ENCODE data around the gene PAH. TPM values are rescaled to one million over a fixed set of nuclear protein-coding genes. Genes with fewer than 3 reads are reported as not detected.

Gene PAH
- total and polyA plus RNA-seq, 2 of the 13 experiments (the other 11 are each of a cell fraction or from before 2014, with no cell fraction given) = 192 to 451 TPM

- TF ChIP-seq ARID5B (CRISPR knock-in tag; IDR thresholded peaks at IDR 0.05) (peak; percentile 99), MEF2D (CRISPR knock-in tag; IDR thresholded peaks at IDR 0.05) (peak; percentile 81), ZNF580 (CRISPR knock-in tag; IDR thresholded peaks at IDR 0.05; ENCODE audit: borderline replicate concordance, low read depth) (0 out of 2 replicates have a peak, but pooled peaks have one; percentile 46), PRDM10 (CRISPR knock-in tag; IDR thresholded peaks at IDR 0.05; ENCODE audit: low read depth) (peak; percentile 45; the same call in 1 of the 2 replicates), PHF5A (CRISPR knock-in tag; IDR thresholded peaks at IDR 0.05; ENCODE audit: low read depth, unreplicated experiment) (peak; percentile 70), ZNF589 (CRISPR knock-in tag; conservative IDR thresholded peaks at IDR 0.05) (no peak), SMARCE1 (IDR thresholded peaks at IDR 0.05; ENCODE audit: borderline replicate concordance) (no peak), KAT8 (CRISPR knock-in tag; IDR thresholded peaks at IDR 0.05) (peak; percentile 87), FOSL1 (CRISPR knock-in tag; IDR thresholded peaks at IDR 0.05; ENCODE audit: borderline replicate concordance) (0 out of 2 replicates have a peak, but pooled peaks have one; percentile 25), KDM6A (CRISPR knock-in tag; IDR thresholded peaks at IDR 0.05; ENCODE audit: low read depth) (peak; percentile 85), ZNF136 (CRISPR knock-in tag; IDR thresholded peaks at IDR 0.05; ENCODE audit: low read depth) (no peak), MED13 (CRISPR knock-in tag; IDR thresholded peaks at IDR 0.05) (peak; percentile 99), EHMT2 (IDR thresholded peaks at IDR 0.05; ENCODE audit: borderline replicate concordance, low read depth, low read length) (peak; percentile 61; the same call in 1 of the 2 replicates), ZNF331 (CRISPR knock-in tag; IDR thresholded peaks at IDR 0.05) (peak; percentile 90), EEA1 (CRISPR knock-in tag; IDR thresholded peaks at IDR 0.05; ENCODE audit: borderline replicate concordance) (no peak), MZF1 (CRISPR knock-in tag; IDR thresholded peaks at IDR 0.05; ENCODE audit: borderline replicate concordance) (no peak), CEBPG (CRISPR knock-in tag; IDR thresholded peaks at IDR 0.05) (peak; percentile 97), ZNF20 (CRISPR knock-in tag; IDR thresholded peaks at IDR 0.05) (no peak), MBD4 (IDR thresholded peaks at IDR 0.05; ENCODE audit: borderline replicate concordance, low read length) (peak; percentile 75; the same call in 1 of the 2 replicates), TARDBP (CRISPR knock-in tag; IDR thresholded peaks at IDR 0.05) (peak; percentile 92)
- TF ChIP-seq, protein P1, sequence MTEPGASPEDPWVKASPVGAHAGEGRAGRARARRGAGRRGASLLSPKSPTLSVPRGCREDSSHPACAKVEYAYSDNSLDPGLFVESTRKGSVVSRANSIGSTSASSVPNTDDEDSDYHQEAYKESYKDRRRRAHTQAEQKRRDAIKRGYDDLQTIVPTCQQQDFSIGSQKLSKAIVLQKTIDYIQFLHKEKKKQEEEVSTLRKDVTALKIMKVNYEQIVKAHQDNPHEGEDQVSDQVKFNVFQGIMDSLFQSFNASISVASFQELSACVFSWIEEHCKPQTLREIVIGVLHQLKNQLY (CRISPR knock-in tag; IDR thresholded peaks at IDR 0.05) = peak; percentile 76; the same call in 1 of the 2 replicates
- TF ChIP-seq, protein P2, sequence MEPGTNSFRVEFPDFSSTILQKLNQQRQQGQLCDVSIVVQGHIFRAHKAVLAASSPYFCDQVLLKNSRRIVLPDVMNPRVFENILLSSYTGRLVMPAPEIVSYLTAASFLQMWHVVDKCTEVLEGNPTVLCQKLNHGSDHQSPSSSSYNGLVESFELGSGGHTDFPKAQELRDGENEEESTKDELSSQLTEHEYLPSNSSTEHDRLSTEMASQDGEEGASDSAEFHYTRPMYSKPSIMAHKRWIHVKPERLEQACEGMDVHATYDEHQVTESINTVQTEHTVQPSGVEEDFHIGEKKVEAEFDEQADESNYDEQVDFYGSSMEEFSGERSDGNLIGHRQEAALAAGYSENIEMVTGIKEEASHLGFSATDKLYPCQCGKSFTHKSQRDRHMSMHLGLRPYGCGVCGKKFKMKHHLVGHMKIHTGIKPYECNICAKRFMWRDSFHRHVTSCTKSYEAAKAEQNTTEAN (CRISPR knock-in tag; conservative IDR thresholded peaks at IDR 0.05) = peak; percentile 49; the same call in 1 of the 2 replicates
Measured at GRCh38 chr12:102920271-102920670, 3.2 kb upstream of the PAH start (continued).

All from HepG2 (cell line).